Endodermal cell (in vitro differentiated cells): Measurements from ENCODE around the gene FAM229A. TPM values are rescaled to one million over a fixed set of nuclear protein-coding genes. Genes with fewer than 3 reads are reported as not detected.
A peak's percentile ranks its signal among the peaks of the same experiment; 100 is the strongest.

ENCODE experiments used
- DNase-seq: peaks from one replicate; pipeline ENCODE4 v3.0.0-alpha.2; 2017
- H3K27ac ChIP-seq: 2 replicates; pipeline ENCODE4 v1.5.1; 2013; ENCODE audit warnings: mild to moderate bottlenecking, low read depth, low read length, moderate library complexity
- H3K27me3 ChIP-seq: 2 replicates; pipeline ENCODE4 v1.6.1; 2013; ENCODE audit warnings: mild to moderate bottlenecking, low read length, moderate library complexity; ENCODE audit not compliant: insufficient read depth, control insufficient read depth, poor library complexity, severe bottlenecking
- H3K36me3 ChIP-seq: 2 replicates; pipeline ENCODE4 v1.7.0; 2013; ENCODE audit warnings: mild to moderate bottlenecking, low read length, moderate library complexity; ENCODE audit not compliant: control insufficient read depth, insufficient read depth
- H3K4me1 ChIP-seq: one replicate; pipeline ENCODE4 v1.7.0; 2013; ENCODE audit warnings: low read length; ENCODE audit not compliant: control insufficient read depth, insufficient read depth
- H3K4me3 ChIP-seq: 2 replicates; pipeline ENCODE4 v1.5.1; 2013; ENCODE audit warnings: mild to moderate bottlenecking, low read length, moderate library complexity
- H3K9ac ChIP-seq: 2 replicates; pipeline ENCODE4 v1.6.1; 2013; ENCODE audit warnings: mild to moderate bottlenecking, low read length, moderate library complexity; ENCODE audit not compliant: poor library complexity, severe bottlenecking; ENCODE audit errors: extremely low read depth
- H3K9me3 ChIP-seq: 2 replicates; pipeline ENCODE4 v1.6.1; 2013; ENCODE audit warnings: mild to moderate bottlenecking, low read length, moderate library complexity; ENCODE audit not compliant: control insufficient read depth
- H3K27ac Mint-ChIP-seq: 2 replicates; pipeline ENCODE4 v1.8.0; 2020; ENCODE audit warnings: mixed read lengths
- H3K27me3 Mint-ChIP-seq: 2 replicates; pipeline ENCODE4 v1.8.0; 2021; ENCODE audit warnings: mild to moderate bottlenecking, mixed read lengths; ENCODE audit not compliant: insufficient read depth
- H3K36me3 Mint-ChIP-seq: 2 replicates; pipeline ENCODE4 v1.8.0; 2020; ENCODE audit warnings: low read depth, mixed read lengths
- H3K4me1 Mint-ChIP-seq: 2 replicates; pipeline ENCODE4 v1.8.0; 2020; ENCODE audit warnings: mixed read lengths
- H3K4me3 Mint-ChIP-seq: 2 replicates; pipeline ENCODE4 v1.8.0; 2020; ENCODE audit warnings: mild to moderate bottlenecking, moderate library complexity, mixed read lengths
- H3K9me3 Mint-ChIP-seq: 2 replicates; pipeline ENCODE4 v1.8.0; 2020; ENCODE audit warnings: mild to moderate bottlenecking, mixed read lengths
- CTCF ChIP-seq: fragments of 200-600 bp; sonication (generic); conservative IDR thresholded peaks from 2 replicates; pipeline ENCODE4 v1.5.0; 2021; ENCODE audit warnings: antibody characterized with exemption, mild to moderate bottlenecking
- WGBS, 2 experiments: methylation state at CpG; one replicate each; pipeline versions ENCODE4 v1.1.5 to v1.1.7; 2013; ENCODE audit warnings: missing lambda C conversion rate in 2 of 2, mixed read lengths in 1 of 2; ENCODE audit not compliant: insufficient coverage in 1 of 2, insufficient read length in 1 of 2; 5-methylcytosine and 5-hydroxymethylcytosine counted together
- long read RNA-seq, 4 experiments: library from polyadenylated mRNA in 2 of 4; library from RNA in 1 of 4; library from capped mRNA in 1 of 4; stranded (forward) in 3 of 4; unstranded in 1 of 4; transcript quantifications; one replicate each; pipeline ENCODE4 v2.0.0, GENCODE V29; 2020 to 2021; ENCODE audit warnings: inconsistent platforms in 1 of 4
- polyA plus RNA-seq, 2 experiments: library from polyadenylated mRNA; stranded (reverse); fragments of 50-300 nt; gene quantifications; one replicate each; pipeline ENCODE4 v1.2.3, GENCODE V29; 2013
- total RNA-seq, 2 donors: library from RNA; stranded (reverse); fragmentation: NEBNext Ultra II Directional in 1 of 2; extraction: Animal tissue kit (Norgen Biotek cat#: 25700) in 1 of 2; gene quantifications; 2 replicates in 1 of 2; 3 replicates in 1 of 2; pipeline ENCODE4 v1.2.1, GENCODE V29; 2021

Gene FAM229A, protein sequence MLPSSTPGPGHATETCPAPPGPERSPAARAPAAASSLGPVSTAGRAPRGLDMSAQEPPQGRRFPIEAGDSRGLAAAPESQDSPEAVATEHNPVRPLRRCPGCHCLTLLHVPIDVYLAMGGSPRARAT
- 1 to 10 TPM; 6.8 to 8.4 TPM for total RNA-seq
- 8.8 TPM for polyA plus RNA-seq (2013, experiment 1 of 2)
- polyA plus RNA-seq (2013, experiment 2 of 2), result 6.4 TPM
- long read RNA-seq, experiment 1, partial matches to known transcripts, result 0 of 2 reads
- long read RNA-seq, experiment 1, other reads (novel, unspliced or antisense), result 0 of 2 reads
- long read RNA-seq, experiment 2, partial matches to known transcripts, result 0 of 7 reads
- long read RNA-seq, experiment 2, other reads (novel, unspliced or antisense), result 4 of 7 reads
- long read RNA-seq, experiment 3, result 0 reads
- long read RNA-seq, experiment 4, result 0 reads

DNA sequence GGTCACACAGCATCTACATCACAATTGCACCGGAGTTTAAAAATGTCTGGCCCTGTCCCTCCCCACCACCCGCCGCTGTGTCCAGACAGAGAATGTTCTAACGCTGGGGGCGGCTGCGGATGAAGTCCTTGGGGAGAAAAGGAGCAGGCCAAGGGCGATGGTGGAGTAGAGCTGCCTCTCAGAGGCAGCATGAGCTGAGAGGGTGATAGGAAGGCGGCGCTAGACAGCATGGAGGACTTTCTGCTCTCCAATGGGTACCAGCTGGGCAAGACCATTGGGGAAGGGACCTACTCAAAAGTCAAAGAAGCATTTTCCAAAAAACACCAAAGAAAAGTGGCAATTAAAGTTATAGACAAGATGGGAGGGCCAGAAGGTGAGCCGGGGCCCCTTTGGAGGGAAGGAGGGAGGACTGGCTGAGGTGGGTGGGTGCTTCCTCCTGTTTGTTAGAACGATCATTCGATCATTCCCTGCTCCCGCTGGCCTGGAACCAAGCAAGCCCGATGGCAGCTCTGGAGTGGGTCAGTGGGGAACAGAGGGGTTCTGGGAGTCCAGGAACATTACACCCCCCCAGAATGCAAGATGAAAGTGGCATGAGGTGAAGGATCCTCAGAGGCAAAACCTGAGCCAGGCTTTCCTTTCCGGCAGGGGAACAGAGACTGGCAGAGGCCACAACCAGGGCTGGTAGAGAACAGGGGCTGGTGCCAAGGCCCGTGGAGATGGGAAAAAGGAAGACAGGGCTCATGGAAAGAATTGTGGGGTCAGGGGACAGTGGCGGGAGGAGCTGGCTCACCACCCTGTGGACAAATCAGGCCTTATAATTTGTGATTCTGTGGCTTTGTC is at the start of gene FAM229A, which contains the start of gene TSSK3:
Gene FAM229A, minus strand, starts transcription at position 12 of the 840 bp plus-strand sequence. CDS start 394 bp downstream, outside the sequence.
Gene TSSK3, plus strand, starts transcription at position 66 of the 840 bp plus-strand sequence. Its CDS starts 163 bp downstream, at position 229.
- Mint-ChIP-seq H3K27me3 (peaks cover 14% of the 10 kb centered on the region), H3K36me3 (peaks cover 41% of the 10 kb centered on the region), H3K27ac (no peak within 1 kb of the TSS), H3K4me1 (peaks cover 4% of the 10 kb centered on the region), H3K4me3 (peak within 1 kb of the TSS; percentile 39), H3K9me3 (no peaks in the 10 kb centered on the region)
- Histone ChIP-seq H3K27ac (no peak within 1 kb of the TSS), H3K9ac (peak within 1 kb of the TSS; percentile 41), H3K36me3 (peaks cover 40% of the 10 kb centered on the region), H3K4me1 (no peaks in the 10 kb centered on the region), H3K27me3 (no peaks in the 10 kb centered on the region), H3K4me3 (no peak within 1 kb of the TSS), H3K9me3 (no peaks in the 10 kb centered on the region)
- WGBS, 2 experiments, result 77 to 85% methylated on average over 7 to 17 of the region's 17 CpGs
- TF ChIP-seq CTCF, result no peak
- peak; percentile 65 for DNase-seq

DNA sequence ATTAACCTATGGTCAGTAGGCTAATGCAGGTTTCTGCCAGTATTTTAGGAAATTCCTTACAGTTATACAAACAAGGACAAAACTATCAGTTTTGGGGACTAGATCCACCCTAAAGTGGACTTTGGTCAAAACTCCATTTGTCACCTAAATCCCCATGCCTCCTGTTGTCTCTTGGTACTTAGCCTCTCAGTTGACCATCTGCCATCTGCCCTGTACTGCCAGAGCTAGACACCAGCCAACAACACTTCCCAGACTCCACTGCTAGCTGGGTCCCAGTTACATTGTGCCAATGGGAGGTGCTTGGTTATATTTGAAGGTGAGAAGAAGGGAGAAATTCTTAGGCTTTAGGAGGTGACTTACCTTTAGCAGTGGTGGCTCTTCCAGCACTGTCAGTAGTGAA is 49.0 kb upstream of the FAM229A start:
- H3K4me1 ChIP-seq, result no peaks in the 10 kb centered on the region
- Mint-ChIP-seq H3K4me3 (no peak overlapping the region), H3K27ac (no peak overlapping the region), H3K27me3 (peaks cover 2% of the 10 kb centered on the region), H3K9me3 (peaks cover 52% of the 10 kb centered on the region), H3K36me3 (peaks cover 16% of the 10 kb centered on the region), H3K4me1 (peaks cover 4% of the 10 kb centered on the region)
- peaks cover 43% of the 10 kb centered on the region for H3K9me3 ChIP-seq
- H3K9ac ChIP-seq, result no peak overlapping the region
- no peak overlapping the region for H3K4me3 ChIP-seq
- TF ChIP-seq CTCF, result no peak
- no peak for DNase-seq
- H3K36me3 ChIP-seq, result no peaks in the 10 kb centered on the region
- H3K27me3 ChIP-seq, result no peaks in the 10 kb centered on the region
- H3K27ac ChIP-seq, result no peak overlapping the region

- no peaks in the 10 kb centered on the region for H3K27me3 Mint-ChIP-seq
- TF ChIP-seq CTCF, result no peak
- Histone ChIP-seq H3K9me3 (peaks cover 5% of the 10 kb centered on the region), H3K27ac (no peak overlapping the region), H3K4me3 (no peak overlapping the region), H3K36me3 (no peaks in the 10 kb centered on the region), H3K9ac (no peak overlapping the region), H3K4me1 (no peaks in the 10 kb centered on the region), H3K27me3 (no peaks in the 10 kb centered on the region)
- H3K9me3 Mint-ChIP-seq, result peaks cover 8% of the 10 kb centered on the region
- no peak for DNase-seq
- no peaks in the 10 kb centered on the region for H3K4me1 Mint-ChIP-seq
- no peak overlapping the region for H3K27ac Mint-ChIP-seq
- H3K36me3 Mint-ChIP-seq, result no peaks in the 10 kb centered on the region
- H3K4me3 Mint-ChIP-seq, result no peak overlapping the region
- 92 to 95% methylated on average over 4 of the region's 4 CpGs for whole genome bisulfite sequencing, 2 experiments
Observed at GRCh38 chr1:32406629-32407111, 44.4 kb upstream of the FAM229A start.
